Activated naive CD4-positive, alpha-beta T cell treated with anti-CD3 and anti-CD28 coated beads, Interleukin-2, amount 10 ng/mL, durations not matched to agents 7 days and 5 days (primary cell): ENCODE results near the gene EXOC4.

Source experiments
- CTCF ChIA-PET: fragments of 350-600 bp; sonication (Branson Sonifier 250); formaldehyde crosslinking; loops from one replicate; lab custom pipeline; 2021; ENCODE audit warnings: antibody characterized with exemption; lab: Charles Lee
- DNase-seq: peaks from one replicate; pipeline ENCODE4 v3.0.0-alpha.2; 2020
- H3K27ac Mint-ChIP-seq: one replicate; pipeline ENCODE4 v1.8.0; 2021; ENCODE audit warnings: mild to moderate bottlenecking, moderate library complexity, mixed read lengths
- H3K27me3 Mint-ChIP-seq: one replicate; pipeline ENCODE4 v1.8.0; 2021; ENCODE audit warnings: mild to moderate bottlenecking, mixed read lengths
- H3K36me3 Mint-ChIP-seq: one replicate; pipeline ENCODE4 v1.8.0; 2021; ENCODE audit warnings: mixed read lengths
- H3K4me1 Mint-ChIP-seq: one replicate; pipeline ENCODE4 v1.8.0; 2021; ENCODE audit warnings: mixed read lengths
- H3K4me3 Mint-ChIP-seq: one replicate; pipeline ENCODE4 v1.8.0; 2021; ENCODE audit warnings: mild to moderate bottlenecking, moderate library complexity, mixed read lengths
- H3K9me3 Mint-ChIP-seq: one replicate; pipeline ENCODE4 v1.8.0; 2021; ENCODE audit warnings: mixed read lengths

EXOC4 gene

DNA sequence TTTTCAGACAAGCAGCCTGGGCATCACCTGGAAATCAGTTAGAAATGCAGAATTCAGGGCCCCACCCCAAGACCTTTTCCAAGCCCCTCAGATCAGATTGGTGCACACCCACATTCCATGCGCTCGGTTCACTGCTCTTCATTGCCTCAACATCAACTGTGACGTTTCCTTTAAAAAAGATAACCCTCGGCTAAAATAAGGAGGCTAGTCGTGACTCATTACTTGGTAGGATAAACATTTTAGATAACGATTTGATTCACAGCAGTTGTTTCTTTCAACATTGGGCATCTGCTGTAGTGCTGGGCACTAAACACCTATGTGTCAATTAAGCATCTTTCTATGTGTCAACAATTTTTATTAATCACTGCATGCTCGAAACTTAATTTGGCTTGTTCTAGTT lies 683.2 kb downstream of the EXOC4 start:
- H3K4me1 Mint-ChIP-seq = no peaks in the 10 kb centered on the region
- no peak for DNase-seq
- no peaks in the 10 kb centered on the region for H3K27me3 Mint-ChIP-seq
- H3K4me3 Mint-ChIP-seq = no peak overlapping the region
- H3K9me3 Mint-ChIP-seq = no peaks in the 10 kb centered on the region
- CTCF ChIA-PET = no interaction called here
- no peaks in the 10 kb centered on the region for H3K36me3 Mint-ChIP-seq
- H3K27ac Mint-ChIP-seq = no peak overlapping the region

DNA sequence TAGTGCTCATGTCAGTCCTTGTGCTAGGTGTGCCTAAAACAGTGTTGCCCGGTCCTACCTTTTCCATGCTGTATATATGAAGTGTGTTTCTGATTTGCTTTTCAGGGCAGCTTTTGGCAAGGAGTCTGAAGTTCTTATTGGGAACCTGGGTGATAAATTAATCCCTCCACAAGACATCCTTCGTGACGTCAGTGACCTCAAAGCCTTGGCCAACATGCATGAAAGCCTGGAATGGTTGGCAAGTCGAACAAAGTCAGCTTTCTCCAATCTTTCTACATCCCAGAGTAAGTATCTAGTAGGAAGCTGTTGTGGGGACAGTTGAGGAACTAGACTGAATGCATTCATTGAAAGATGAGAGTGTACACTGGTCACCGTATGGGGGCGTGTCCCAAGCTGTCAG lies 684.9 kb downstream of the EXOC4 start:
- CTCF ChIA-PET = no interaction called here
- Mint-ChIP-seq H3K36me3 (no peaks in the 10 kb centered on the region), H3K4me1 (no peaks in the 10 kb centered on the region), H3K4me3 (no peak overlapping the region), H3K27me3 (no peaks in the 10 kb centered on the region), H3K27ac (no peak overlapping the region), H3K9me3 (no peaks in the 10 kb centered on the region)
- DNase-seq = no peak

DNA sequence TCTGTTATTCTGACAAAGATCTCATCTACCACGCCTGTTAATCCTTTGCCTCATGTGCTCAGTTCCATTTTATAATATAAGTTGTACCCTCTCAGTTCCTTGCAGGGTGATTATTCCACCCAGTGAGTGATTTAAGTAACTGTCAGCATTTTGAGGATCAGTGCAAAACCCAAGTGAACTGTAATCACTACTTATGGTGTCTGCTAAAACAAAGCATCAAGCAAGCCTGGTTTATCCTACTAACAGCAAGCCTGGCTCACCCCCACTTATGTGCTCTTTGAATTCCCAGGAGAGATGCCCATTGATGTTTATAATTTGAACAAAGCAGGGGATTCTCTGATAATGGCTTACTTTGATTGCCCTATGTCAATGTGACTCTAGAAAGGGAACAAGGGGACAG lies 687.5 kb downstream of the EXOC4 start:
- Mint-ChIP-seq H3K4me1 (no peaks in the 10 kb centered on the region), H3K4me3 (no peak overlapping the region), H3K27ac (no peak overlapping the region), H3K36me3 (no peaks in the 10 kb centered on the region), H3K27me3 (no peaks in the 10 kb centered on the region), H3K9me3 (no peaks in the 10 kb centered on the region)
- CTCF ChIA-PET = no interaction called here
- DNase-seq = no peak

DNA sequence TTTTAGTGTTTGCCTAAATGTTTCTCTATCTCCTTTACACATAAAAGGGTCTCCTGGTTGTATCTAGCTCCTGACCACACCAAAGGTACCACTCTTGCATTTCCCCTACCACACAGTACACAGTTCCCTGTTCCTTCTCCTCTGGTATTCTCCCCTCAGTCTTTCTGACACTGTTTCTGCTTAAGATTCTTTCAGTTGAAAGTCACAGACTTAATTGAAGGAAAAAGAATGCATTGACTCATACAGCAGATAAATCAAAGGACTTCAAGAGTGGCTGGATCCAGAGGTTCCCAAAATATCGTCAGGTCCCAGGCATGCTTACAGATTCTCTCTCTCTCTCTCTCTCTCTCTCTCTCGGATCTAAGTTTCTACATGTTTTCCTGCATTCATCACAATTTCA lies 688.6 kb downstream of the EXOC4 start:
- no peaks in the 10 kb centered on the region for H3K27me3 Mint-ChIP-seq
- H3K4me3 Mint-ChIP-seq = no peak overlapping the region
- CTCF ChIA-PET = no interaction called here
- no peaks in the 10 kb centered on the region for H3K36me3 Mint-ChIP-seq
- no peaks in the 10 kb centered on the region for H3K9me3 Mint-ChIP-seq
- no peak for DNase-seq
- H3K27ac Mint-ChIP-seq = no peak overlapping the region
- H3K4me1 Mint-ChIP-seq = no peaks in the 10 kb centered on the region

DNA sequence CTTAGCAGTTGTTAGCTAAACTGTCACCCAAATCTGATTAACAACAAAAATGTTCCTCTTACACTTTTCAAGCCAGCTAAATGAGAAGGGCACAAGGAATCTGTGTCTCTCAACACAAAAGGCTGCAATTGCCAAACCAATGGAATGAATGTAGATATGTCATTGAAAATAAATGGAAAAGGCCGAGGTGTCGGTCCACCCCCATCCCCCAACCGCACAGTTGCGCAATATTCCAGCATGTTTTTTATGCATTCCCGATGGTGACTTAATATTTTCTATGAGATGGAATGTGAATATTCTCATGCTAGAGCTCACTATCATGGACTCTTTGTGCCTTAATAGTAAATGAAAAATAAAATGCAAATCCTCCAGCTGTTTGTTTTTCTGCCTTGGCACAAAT lies 692.6 kb downstream of the EXOC4 start:
- Mint-ChIP-seq H3K4me1 (no peaks in the 10 kb centered on the region), H3K36me3 (no peaks in the 10 kb centered on the region), H3K4me3 (no peak overlapping the region), H3K27ac (no peak overlapping the region), H3K27me3 (no peaks in the 10 kb centered on the region), H3K9me3 (no peaks in the 10 kb centered on the region)
- no peak for DNase-seq
- CTCF ChIA-PET = no interaction called here

DNA sequence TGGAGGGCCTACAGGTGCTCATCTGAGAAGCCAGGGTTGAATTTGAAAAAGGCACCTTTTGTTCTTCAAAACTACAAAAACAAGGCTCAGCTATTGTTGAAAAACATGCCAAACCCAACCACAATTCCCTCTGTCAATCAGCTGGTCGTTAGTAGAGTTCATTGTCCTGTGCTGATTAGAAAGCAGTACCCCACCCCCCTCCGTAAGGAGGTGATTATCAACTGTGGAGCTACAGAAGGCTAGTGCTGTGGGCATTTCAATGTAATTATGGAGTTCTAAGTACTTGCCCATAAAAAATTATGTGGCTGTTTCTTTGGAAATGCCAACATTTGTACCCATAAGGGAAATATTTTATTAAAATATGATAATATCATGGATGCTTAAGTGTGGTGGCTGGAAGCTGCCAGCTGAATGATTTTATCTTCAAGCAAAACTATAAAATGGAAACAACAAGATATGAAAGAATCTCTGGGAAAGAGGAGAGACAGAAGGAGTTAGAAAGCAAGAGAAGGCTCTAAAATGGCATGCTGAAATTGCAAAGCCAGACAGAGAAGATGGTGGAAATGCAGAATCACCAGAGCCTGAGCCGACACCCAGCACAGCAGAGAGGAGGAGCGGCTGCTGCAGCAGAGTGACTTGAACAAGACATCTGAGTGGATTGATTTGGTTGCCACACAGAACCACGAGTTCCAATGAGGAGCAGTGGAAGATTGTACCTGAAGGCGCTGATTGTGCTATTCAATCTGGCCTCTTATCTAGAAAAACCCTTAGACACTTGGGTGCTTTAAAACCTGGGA lies 694.8 kb downstream of the EXOC4 start:
- Mint-ChIP-seq H3K27me3 (no peaks in the 10 kb centered on the region), H3K4me3 (no peak overlapping the region), H3K9me3 (peaks cover 4% of the 10 kb centered on the region), H3K27ac (no peak overlapping the region), H3K36me3 (peaks cover 6% of the 10 kb centered on the region), H3K4me1 (no peaks in the 10 kb centered on the region)
- no peak for DNase-seq
- CTCF ChIA-PET = no interaction called here

DNA sequence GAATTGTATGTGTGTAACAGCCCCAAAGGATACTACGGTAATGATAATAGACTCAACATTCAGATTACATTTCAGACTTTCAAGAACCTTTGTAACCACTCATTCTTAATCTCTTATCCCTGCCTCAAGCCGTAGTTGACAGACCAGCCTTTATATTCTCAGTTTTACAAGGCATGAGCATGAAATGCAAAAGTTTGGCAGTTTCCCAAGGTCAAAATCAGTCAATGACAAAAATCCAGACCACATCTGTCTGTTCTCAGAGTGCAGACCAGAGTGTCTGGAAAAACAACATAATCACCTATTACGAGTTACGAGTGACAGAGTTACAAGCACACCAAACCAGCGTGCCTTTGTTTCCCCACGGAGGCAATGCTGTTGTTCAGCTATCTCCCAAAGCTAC lies 695.7 kb downstream of the EXOC4 start:
- Mint-ChIP-seq H3K4me1 (no peaks in the 10 kb centered on the region), H3K27me3 (no peaks in the 10 kb centered on the region), H3K27ac (no peak overlapping the region), H3K4me3 (no peak overlapping the region), H3K9me3 (peaks cover 4% of the 10 kb centered on the region), H3K36me3 (peaks cover 6% of the 10 kb centered on the region)
- CTCF ChIA-PET = no interaction called here
- no peak for DNase-seq

DNA sequence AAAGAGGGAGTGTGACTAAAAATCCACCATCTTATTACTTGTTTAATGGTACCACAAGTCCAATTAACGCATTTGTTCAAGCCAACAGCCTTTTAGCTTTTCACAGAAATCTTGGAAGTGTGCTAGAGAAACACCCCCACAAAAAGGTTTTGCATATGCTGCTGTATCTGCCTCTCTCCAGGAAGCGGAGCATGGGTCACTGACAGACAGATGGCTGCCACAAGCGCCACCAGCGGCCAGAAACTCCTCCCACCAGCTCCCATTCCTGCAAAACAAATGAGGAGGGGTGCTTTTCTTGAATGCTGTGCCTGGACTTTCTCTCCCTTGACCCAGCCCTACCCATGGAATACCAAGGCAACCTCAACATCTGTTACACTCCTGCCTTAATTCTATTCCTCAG lies 698.0 kb downstream of the EXOC4 start:
- peaks cover 9% of the 10 kb centered on the region for H3K9me3 Mint-ChIP-seq
- H3K27ac Mint-ChIP-seq = no peak overlapping the region
- DNase-seq = no peak
- H3K27me3 Mint-ChIP-seq = no peaks in the 10 kb centered on the region
- no peaks in the 10 kb centered on the region for H3K4me1 Mint-ChIP-seq
- CTCF ChIA-PET = no interaction called here
- no peak overlapping the region for H3K4me3 Mint-ChIP-seq
- H3K36me3 Mint-ChIP-seq = peaks cover 6% of the 10 kb centered on the region

DNA sequence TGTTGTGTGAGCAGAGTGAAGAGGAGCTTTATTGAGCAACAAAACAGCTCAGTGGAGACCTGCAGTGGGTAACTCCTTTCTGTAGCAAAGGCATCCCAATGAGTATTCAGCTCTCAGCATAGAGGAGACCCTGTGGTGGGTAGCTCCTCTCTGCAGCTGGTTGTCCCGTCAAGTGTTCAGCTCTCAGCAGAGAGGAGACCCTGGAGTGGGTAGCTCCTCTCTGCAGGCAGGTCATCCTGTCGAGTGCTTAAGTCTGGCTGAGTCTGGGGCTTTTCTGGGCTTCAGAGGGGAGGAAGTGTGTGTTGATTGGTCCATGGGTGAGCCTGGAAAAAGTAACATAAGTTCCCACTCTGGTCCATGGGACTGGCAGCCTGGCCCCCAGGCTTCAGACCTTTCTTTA lies 702.3 kb downstream of the EXOC4 start:
- no peak for DNase-seq
- H3K27ac Mint-ChIP-seq = no peak overlapping the region
- H3K4me1 Mint-ChIP-seq = peaks cover 8% of the 10 kb centered on the region
- CTCF ChIA-PET = no interaction called here
- peaks cover 9% of the 10 kb centered on the region for H3K9me3 Mint-ChIP-seq
- H3K4me3 Mint-ChIP-seq = no peak overlapping the region
- H3K27me3 Mint-ChIP-seq = no peaks in the 10 kb centered on the region
- peaks cover 6% of the 10 kb centered on the region for H3K36me3 Mint-ChIP-seq

DNA sequence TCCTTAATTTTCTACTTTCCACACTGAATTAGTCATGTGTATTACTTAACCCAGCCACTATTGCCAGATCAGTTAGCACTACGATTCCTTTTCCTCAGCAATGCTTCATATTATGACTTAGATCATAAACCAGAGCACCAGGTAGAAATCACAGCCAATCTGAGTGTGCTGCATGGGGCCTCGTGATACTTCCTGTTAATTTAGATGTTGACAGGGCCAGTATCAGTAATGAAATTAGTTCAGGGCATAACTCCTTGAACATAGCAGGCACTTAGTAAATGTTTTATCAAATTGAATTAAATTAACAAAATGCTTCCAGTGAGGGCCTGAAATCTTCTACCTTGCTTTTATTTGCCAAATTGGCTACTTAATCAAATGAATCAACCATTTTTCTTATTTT lies 705.0 kb downstream of the EXOC4 start:
- Mint-ChIP-seq H3K27me3 (no peaks in the 10 kb centered on the region), H3K4me3 (no peak overlapping the region), H3K36me3 (no peaks in the 10 kb centered on the region), H3K27ac (no peak overlapping the region), H3K4me1 (peaks cover 21% of the 10 kb centered on the region), H3K9me3 (peaks cover 5% of the 10 kb centered on the region)
- DNase-seq = no peak
- CTCF ChIA-PET = no interaction called here

DNA sequence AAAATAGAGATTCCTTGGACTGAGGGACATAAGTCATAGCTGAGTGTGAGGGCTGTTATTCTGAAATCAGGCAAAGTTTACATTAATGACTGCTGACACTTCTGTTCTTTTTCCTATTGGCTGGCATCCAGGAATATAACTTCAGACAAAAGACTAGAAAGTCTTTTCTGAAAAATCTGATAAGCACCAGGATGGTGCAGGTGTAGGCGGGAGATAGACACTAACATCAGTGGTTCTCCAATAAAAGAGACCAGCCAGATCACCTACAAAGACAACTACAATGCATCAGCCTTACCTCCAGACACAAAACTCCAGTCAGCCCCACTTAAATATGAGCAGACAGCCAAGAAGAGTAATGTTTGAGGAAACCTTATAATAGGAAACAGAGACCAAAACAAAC lies 705.9 kb downstream of the EXOC4 start:
- no peaks in the 10 kb centered on the region for H3K27me3 Mint-ChIP-seq
- H3K4me1 Mint-ChIP-seq = peaks cover 21% of the 10 kb centered on the region
- no peaks in the 10 kb centered on the region for H3K36me3 Mint-ChIP-seq
- no peak overlapping the region for H3K4me3 Mint-ChIP-seq
- H3K9me3 Mint-ChIP-seq = peaks cover 5% of the 10 kb centered on the region
- H3K27ac Mint-ChIP-seq = no peak overlapping the region
- no peak for DNase-seq
- CTCF ChIA-PET = no interaction called here

DNA sequence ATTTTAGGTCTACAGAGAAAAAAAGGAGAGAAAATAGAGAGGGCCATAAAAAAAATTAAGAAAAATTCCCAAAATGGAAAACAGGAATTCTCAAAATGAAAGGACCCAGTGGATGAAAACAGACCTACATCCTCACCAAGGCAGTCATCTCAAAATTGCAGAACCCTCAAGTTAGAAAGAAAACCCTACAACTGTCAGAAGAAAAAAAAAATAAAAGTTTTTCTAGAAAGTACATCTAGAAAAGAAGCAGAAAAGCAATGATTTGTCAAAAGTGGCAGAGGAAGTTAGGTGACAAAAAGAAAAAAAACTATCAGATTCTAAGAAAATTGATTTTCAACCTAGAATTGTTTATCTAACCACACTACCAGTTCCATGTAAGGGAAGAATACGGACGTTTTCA lies 706.6 kb downstream of the EXOC4 start:
- CTCF ChIA-PET = no interaction called here
- Mint-ChIP-seq H3K4me3 (no peak overlapping the region), H3K36me3 (no peaks in the 10 kb centered on the region), H3K9me3 (peaks cover 2% of the 10 kb centered on the region), H3K27me3 (no peaks in the 10 kb centered on the region), H3K27ac (no peak overlapping the region), H3K4me1 (peaks cover 21% of the 10 kb centered on the region)
- no peak for DNase-seq

DNA sequence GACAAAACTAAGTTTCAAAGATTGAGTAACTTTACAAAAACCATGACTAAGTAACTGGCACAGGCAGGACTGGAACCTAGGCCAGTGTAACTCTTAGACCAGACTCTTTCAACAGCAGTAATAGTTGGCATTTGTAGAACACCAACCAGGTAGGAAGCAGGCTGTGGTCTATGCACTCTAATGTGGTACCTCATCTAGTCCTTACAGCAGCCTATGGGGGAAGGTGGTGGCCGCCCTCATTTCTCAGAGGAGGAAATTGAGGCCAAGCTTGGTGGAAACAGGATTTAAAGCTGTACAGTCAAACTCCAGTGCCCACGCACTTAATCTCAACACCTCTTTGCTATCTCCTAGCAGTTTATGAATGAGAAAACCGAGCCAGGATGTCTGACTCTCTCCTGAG lies 708.8 kb downstream of the EXOC4 start:
- CTCF ChIA-PET = no interaction called here
- Mint-ChIP-seq H3K4me3 (no peak overlapping the region), H3K27me3 (no peaks in the 10 kb centered on the region), H3K4me1 (peaks cover 21% of the 10 kb centered on the region), H3K27ac (no peak overlapping the region), H3K36me3 (no peaks in the 10 kb centered on the region), H3K9me3 (peaks cover 12% of the 10 kb centered on the region)
- peak; percentile 27 for DNase-seq

DNA sequence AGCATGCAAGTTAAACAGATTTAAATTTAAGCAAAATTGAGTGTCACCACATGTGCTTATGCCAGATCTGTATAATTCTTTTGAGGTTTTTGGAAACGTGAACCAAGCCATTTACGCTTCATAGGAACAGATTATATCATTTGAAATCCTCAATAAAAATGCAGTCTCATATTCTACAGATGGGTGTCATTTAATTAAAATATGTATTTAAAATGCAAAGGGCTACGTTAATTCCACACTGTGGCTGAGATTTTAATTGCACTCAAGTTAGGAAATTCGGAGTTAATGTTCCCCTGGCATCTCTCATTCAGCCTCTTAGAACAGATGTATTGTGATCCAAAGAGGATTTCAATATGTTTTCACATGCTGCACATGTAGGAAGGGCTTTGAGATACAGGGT lies 709.8 kb downstream of the EXOC4 start:
- CTCF ChIA-PET = no interaction called here
- no peak for DNase-seq
- Mint-ChIP-seq H3K4me1 (peaks cover 21% of the 10 kb centered on the region), H3K4me3 (no peak overlapping the region), H3K27me3 (no peaks in the 10 kb centered on the region), H3K36me3 (no peaks in the 10 kb centered on the region), H3K9me3 (peaks cover 21% of the 10 kb centered on the region), H3K27ac (no peak overlapping the region)

DNA sequence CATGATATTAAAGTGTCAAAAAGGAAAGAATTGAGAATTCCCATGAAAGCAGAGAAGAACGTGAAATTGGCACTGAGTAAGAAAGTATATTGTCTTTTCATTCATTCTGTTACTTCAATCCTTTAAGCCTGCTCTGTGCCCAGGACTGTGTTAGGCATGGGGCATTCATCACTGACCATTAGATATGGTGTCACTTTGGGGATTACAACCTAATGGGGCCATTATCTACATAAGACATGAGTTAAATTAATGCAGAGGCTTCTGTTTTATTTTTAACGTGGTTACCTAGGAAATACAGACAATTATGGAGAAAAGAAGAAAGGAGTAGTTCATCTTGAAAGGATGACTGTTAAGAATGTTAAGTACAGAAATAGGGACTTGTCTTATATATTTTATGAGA lies 710.8 kb downstream of the EXOC4 start:
- peaks cover 27% of the 10 kb centered on the region for H3K9me3 Mint-ChIP-seq
- peaks cover 21% of the 10 kb centered on the region for H3K4me1 Mint-ChIP-seq
- no peaks in the 10 kb centered on the region for H3K36me3 Mint-ChIP-seq
- DNase-seq = no peak
- H3K4me3 Mint-ChIP-seq = no peak overlapping the region
- CTCF ChIA-PET = no interaction called here
- H3K27me3 Mint-ChIP-seq = no peaks in the 10 kb centered on the region
- no peak overlapping the region for H3K27ac Mint-ChIP-seq

DNA sequence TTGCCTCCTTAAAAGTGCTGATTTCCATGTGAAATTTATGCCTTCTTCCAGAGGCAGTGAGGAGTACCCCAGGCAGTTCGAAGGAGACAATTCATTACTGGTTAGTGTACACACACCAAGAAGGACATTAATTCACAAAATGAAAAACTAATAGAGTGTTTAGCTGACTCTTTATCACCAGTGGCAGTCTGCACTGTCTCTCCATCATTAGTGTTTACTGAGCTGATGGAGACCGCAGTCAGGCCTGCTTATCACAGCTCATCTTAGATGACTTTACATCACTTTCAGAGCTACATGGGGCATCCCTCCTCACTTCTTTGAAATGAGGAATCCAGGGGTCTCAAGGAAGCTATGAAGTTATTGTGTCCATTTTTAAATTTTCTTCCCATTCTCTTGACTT lies 718.7 kb downstream of the EXOC4 start:
- CTCF ChIA-PET = no interaction called here
- no peak for DNase-seq
- H3K27me3 Mint-ChIP-seq = no peaks in the 10 kb centered on the region
- H3K4me1 Mint-ChIP-seq = no peaks in the 10 kb centered on the region
- H3K27ac Mint-ChIP-seq = no peak overlapping the region
- no peak overlapping the region for H3K4me3 Mint-ChIP-seq
- H3K36me3 Mint-ChIP-seq = no peaks in the 10 kb centered on the region
- peaks cover 16% of the 10 kb centered on the region for H3K9me3 Mint-ChIP-seq
